Measurements from ENCODE around the gene MT1M. TPM values are rescaled to one million over a fixed set of nuclear protein-coding genes. Genes with fewer than 3 reads are reported as not detected.

MT1M gene
- total RNA-seq, 1 experiment from 2014 or later: 0.49 TPM

- TF ChIP-seq EZH2 (IDR thresholded peaks at IDR 0.05; ENCODE audit: borderline replicate concordance, low read depth, low read length, poor library complexity, severe bottlenecking) (no peak), CTCF (conservative IDR thresholded peaks at IDR 0.05; ENCODE audit: low read depth, low read length) (no peak)
- intact Hi-C loops (cut with micrococcal nuclease; ENCODE audit: unreplicated experiment): no loop called here
- H3K4me1 ChIP-seq (ENCODE audit: insufficient read depth, low read length, poor library complexity, severe bottlenecking): no peaks in the 10 kb centered on the region
- no peaks in the 10 kb centered on the region for H3K9me3 ChIP-seq (ENCODE audit: low read depth, low read length, poor library complexity, severe bottlenecking)
- no peak overlapping the region for H3K4me3 ChIP-seq (ENCODE audit: low read depth, low read length, poor library complexity, severe bottlenecking)
- no TSS peak for BruUV-seq (replicated peaks)
- H3K27ac ChIP-seq (ENCODE audit: low read depth, low read length, poor library complexity, severe bottlenecking): no peak overlapping the region
- POLR2A ChIA-PET (ENCODE audit: low non-redundant PET): no interaction called here
- no peak for DNase-seq (ENCODE audit: low spot score)
- H3K27me3 ChIP-seq (replicated peaks; ENCODE audit: insufficient read depth, low read depth, low read length, poor library complexity): peaks cover 21% of the 10 kb centered on the region
- CTCF ChIA-PET: no interaction called here
- no peaks in the 10 kb centered on the region for H3K36me3 ChIP-seq (ENCODE audit: insufficient read depth, low read length, poor library complexity, severe bottlenecking)
Measured at GRCh38 chr16:56645311-56645710, 12.9 kb downstream of the MT1M start.

GRCh38 chr16:56645838-56646237, 13.4 kb downstream of the MT1M start:
- TF ChIP-seq EZH2 (IDR thresholded peaks at IDR 0.05; ENCODE audit: borderline replicate concordance, low read depth, low read length, poor library complexity, severe bottlenecking) (no peak), CTCF (conservative IDR thresholded peaks at IDR 0.05; ENCODE audit: low read depth, low read length) (no peak)
- no peak for DNase-seq (ENCODE audit: low spot score)
- no peak overlapping the region for H3K27ac ChIP-seq (ENCODE audit: low read depth, low read length, poor library complexity, severe bottlenecking)
- intact Hi-C loops (cut with micrococcal nuclease; ENCODE audit: unreplicated experiment): no loop called here
- H3K27me3 ChIP-seq (replicated peaks; ENCODE audit: insufficient read depth, low read depth, low read length, poor library complexity): peaks cover 21% of the 10 kb centered on the region
- H3K4me1 ChIP-seq (ENCODE audit: insufficient read depth, low read length, poor library complexity, severe bottlenecking): no peaks in the 10 kb centered on the region
- ChIA-PET CTCF (no interaction called here), POLR2A (ENCODE audit: low non-redundant PET) (no interaction called here)
- no TSS peak for BruUV-seq (replicated peaks)
- no peaks in the 10 kb centered on the region for H3K36me3 ChIP-seq (ENCODE audit: insufficient read depth, low read length, poor library complexity, severe bottlenecking)
- no peaks in the 10 kb centered on the region for H3K9me3 ChIP-seq (ENCODE audit: low read depth, low read length, poor library complexity, severe bottlenecking)
- no peak overlapping the region for H3K4me3 ChIP-seq (ENCODE audit: low read depth, low read length, poor library complexity, severe bottlenecking)

- Histone ChIP-seq H3K9me3 (ENCODE audit: low read depth, low read length, poor library complexity, severe bottlenecking) (no peaks in the 10 kb centered on the region), H3K4me3 (ENCODE audit: low read depth, low read length, poor library complexity, severe bottlenecking) (no peak overlapping the region), H3K27ac (ENCODE audit: low read depth, low read length, poor library complexity, severe bottlenecking) (no peak overlapping the region), H3K36me3 (ENCODE audit: insufficient read depth, low read length, poor library complexity, severe bottlenecking) (no peaks in the 10 kb centered on the region), H3K27me3 (replicated peaks; ENCODE audit: insufficient read depth, low read depth, low read length, poor library complexity) (peaks cover 15% of the 10 kb centered on the region), H3K4me1 (ENCODE audit: insufficient read depth, low read length, poor library complexity, severe bottlenecking) (no peaks in the 10 kb centered on the region)
- intact Hi-C loops (cut with micrococcal nuclease; ENCODE audit: unreplicated experiment): no loop called here
- ChIA-PET POLR2A (ENCODE audit: low non-redundant PET) (no interaction called here), CTCF (no interaction called here)
- no peak for DNase-seq (ENCODE audit: low spot score)
- BruUV-seq (replicated peaks): no TSS peak
- TF ChIP-seq CTCF (conservative IDR thresholded peaks at IDR 0.05; ENCODE audit: low read depth, low read length) (no peak), EZH2 (IDR thresholded peaks at IDR 0.05; ENCODE audit: borderline replicate concordance, low read depth, low read length, poor library complexity, severe bottlenecking) (no peak)
Measured at GRCh38 chr16:56647641-56648431, 15.4 kb downstream of the MT1M start.
